CD1c-positive myeloid dendritic cell (primary cell): Measurements from ENCODE around the gene ZBTB7A.

Experiments
- DNase-seq: peaks from one replicate; pipeline ENCODE4 v3.0.0-alpha.2; 2016; ENCODE audit errors: extremely low spot score

The ZBTB7A gene

DNA sequence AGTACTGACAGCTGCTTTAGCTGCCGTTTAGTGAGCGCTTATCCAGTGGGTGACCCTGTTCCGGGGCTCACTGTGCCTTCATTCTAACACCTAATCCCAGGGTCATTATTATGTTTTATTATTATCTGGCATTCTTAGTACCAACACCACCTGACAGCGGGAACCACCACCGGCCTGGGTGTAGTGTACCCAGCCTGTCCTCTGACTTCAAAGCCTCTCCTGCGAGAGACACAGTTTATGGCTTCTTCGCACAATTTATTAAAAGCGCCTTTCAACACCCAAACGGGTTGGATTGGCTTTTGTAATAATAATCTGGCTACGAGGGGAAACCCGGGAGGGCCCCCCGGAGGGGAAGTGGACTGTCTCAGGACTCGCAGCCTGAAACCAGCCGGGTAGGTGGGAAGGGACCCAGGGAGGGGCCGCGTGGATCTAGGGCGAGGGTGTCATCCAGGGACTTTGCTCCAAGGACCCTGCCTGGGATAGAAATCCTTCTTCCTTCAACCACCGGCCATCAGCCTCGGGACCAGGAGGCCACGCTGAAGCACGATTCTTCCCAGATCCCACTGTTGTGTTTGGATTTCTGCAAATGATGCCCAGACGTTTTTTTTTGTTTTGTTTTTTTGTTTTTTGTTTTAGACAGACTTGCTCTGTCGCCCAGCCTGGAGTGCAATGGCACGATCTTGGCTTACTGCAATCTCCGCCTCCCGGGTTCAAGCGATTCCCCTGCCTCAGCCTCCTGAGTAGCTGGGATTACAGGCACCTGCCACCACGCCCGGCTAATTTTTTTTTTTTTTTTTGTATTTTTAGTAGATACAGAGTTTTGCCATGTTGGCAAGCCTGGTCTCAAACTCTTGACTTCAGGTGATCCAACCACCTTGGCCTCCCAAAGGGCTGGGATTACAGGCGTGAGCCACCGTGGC lies 1.6 kb upstream of the ZBTB7A start:
- peak; percentile 72 for DNase-seq

DNA sequence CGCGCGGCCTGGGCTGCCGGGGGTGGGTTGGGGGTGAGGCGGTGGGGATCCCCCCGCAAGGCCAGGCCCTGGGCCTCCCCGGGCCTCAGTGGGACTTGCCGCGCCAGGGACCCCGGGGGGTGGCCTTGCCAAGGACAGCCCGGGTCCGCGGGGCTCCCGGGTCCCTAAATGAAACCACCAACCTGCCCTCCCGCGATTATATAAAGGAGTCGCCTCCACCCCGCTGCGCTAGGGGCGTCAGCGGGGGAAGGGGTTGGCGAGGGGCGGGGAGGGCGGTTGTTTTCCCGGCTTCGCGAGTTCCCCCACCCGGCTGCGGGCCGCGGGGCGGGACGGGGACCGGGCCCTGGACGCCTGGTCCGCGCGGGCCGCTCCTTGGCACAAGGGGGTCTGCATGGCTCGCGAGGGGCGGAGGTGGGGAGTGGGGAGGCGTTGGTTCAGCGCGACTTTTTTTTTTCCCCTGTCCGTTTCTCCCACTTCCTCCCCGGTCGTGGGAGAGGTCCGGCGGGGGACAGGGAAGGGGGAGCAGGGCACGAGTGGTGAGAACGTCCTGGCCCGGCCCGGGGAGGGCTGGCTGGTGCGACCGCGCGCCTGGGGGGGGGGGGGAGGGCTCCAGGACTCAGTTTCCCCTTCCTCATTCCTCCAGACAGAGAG lies 822 bp upstream of the ZBTB7A start:
- peak; percentile 53 for DNase-seq

DNA sequence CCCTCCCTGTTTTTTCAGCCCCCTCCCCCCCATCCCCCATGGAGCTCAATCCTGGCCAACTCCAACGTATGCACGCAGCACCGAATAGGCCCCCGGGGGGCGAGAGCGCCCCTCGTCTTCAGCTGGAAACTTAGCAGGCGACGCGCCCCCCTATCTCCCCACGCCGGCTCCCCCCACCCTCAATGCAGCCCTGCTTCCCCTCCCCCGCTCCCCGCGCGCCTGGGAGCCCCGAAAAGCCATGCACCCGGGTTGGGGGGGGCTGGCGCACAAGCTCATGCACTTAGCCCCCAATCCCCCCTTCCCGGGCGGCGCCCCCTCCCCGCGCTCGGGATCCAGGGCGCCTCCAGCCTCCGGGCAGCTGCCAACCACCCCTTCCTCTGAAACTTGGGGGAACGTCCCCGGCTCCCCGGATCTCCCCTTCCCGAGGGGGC lies 508 bp downstream of the ZBTB7A start:
- DNase-seq: no peak

DNA sequence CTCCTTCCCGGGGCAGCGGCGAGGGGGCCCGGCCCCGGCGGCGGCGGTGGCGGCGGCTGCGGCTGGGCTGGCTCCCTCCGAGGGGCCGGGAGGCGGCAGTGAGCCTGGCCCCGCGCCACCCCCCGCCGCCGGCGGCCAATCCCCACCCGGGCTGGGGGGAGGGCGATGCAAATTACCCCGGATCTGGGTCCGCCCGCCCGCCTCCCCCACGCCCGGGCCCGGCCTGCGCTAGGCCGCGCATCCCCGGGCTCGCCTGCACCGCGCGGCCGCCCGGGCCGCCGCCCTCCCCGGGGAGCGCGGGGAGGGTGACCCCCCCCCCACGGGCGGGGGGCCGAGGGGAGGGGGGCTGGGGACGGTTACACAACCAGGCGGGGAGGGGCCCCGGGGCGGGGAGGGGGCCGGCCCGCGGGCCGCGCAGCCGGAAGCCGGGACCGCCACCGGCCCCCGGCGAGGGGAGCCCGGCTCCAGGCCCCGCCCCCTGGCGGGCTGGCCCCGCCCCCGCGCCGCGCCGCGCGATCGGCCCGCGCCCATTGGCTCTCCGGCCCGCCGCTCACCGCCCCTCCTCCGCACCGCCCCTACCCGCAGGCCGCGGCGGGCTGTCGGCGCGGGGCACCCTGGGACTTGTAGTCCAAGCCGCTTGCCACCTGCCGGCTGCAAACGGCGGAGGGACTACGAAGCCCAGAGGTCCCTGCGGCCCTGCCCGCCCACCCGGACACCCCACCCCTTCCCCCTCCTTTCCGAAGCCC lies 1.1 kb downstream of the ZBTB7A start:
- DNase-seq: peak; percentile 98

DNA sequence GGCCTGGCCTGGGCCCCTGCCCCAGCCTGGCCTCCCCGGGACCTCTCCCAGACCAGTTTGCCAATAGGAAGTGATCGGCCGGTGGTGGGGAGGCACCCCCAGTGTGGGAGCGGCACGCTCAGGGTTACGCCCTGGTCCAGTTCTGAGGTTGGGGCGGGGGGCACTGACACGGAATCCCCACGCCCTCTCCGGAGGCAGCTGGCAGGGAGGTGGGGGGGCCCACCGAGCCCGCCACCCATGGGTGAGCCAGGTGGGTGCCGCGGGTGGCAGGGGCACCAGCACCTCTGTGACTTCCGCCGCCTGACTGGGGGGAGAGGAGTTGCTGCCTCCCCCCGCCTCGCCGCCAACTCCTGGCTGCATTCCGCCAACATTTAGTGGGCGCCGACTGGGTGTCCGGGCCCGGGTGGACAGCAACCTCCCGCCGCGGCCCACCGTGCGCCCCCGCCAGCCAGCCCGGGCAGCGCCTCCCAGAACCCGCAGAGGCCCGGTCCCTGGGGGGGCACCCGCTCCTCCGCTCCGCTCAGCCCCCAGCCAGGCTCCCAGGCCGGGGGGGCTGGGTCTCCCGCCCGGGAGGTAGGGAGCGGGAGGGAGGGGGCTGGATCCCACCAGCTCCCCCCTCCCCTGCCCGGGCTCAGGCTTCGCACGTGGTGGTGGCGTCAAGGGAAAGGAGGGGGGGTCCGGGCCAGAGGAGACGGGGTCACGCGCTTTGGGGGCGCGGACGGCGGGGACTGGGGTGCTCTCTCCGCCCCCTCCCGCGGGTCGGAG lies 2.0 kb downstream of the ZBTB7A start:
- peak; percentile 45 for DNase-seq

DNA sequence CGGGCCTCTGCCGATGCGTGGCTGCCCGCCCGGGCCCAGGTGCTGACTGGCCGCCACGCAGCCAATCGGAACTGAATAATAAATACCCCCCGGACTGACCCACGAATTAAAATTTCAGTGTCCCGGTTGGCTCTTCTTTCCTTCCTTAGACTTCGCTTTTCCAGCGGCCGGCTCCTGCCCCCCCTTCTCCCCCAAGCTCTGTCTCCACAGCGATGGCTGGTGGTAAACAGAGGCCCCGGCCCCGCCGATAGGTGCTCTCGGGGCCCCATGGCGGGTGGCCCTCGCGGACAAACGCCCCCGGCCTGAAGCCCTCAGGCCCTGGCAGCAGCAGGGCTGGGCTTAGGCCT lies 2.6 kb downstream of the ZBTB7A start:
- no peak for DNase-seq

DNA sequence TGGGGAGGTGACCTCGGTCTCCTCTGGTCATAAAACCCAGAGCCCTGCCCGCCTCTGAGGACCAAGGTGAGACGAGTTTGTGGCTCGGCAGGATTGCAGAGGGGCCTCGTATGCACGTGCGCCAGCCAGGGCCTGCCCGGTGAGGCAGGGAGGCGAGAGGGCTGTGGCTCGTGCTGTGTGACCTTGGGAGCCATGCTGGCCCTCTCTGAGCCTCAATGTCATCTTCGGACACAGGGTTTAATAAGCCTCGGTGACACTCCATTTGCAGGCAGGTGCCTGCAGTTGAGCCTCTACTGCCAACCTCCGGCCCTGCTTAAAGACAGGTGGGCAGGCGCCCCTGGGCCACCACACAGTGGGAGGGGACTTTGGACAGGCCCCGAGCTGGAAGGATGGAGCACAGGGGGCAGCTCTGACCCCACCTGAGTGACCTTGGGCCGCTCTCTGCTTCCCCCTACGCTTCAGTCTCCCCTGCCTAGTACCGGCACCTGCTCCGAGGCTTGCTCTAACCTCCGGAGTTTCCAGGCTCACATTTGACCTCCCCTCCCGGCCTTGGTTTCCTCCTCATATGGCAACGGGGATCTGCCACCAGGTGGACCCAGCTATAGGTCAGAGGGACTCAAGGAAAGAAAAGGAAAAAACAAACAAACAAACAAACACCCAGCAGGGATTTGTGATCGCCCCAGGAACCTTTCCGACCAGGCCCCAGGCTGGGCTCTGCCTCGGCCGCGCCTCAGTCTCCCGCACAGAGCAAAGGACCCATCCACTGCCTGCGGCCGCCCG lies 3.1 kb downstream of the ZBTB7A start:
- DNase-seq: no peak

DNA sequence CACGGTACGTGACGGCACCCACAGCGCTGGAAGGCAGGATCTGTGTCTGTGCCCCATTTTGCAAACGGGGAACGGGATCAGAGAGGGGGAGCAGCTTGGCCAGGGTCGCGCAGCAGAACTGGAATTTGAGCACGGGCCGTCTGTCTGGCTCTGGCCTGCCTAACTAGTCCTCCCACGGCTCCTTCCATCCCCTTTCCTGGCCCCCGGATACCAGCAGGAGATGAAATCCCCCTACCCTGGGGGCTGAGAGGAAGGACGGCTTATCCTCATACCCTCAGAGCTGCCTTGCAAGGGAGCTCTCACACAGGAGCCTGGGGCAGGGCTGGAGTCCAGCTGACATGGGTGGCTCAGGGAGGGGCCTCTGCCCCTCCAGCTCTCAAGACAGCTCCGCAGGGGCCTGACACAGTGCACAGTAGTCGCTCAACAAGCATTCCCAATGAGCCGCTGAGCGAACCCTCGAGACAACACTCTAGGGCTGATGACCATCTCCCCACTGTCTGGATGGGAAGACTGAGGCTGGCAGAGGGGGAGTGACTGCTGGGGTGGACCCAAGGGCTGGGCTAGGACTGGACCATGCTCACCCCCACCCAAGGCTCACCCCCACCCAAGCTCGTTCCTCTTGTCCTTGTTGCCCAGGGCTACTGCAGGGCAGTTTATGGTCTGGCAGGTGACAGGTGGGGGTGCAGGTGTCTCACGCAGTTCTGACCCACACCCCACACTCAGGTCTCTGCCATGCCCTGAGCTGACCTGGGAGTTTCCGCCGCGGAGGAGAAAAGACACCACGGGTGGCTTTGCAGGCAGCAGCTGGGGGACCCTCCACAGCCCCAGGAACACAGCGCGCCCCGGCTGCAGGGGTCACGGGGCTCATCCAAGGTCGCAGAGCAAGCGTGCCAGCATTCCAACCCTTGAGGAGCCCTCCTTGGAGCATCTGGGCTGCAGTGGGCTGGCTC lies 4.0 kb downstream of the ZBTB7A start:
- DNase-seq: no peak

DNA sequence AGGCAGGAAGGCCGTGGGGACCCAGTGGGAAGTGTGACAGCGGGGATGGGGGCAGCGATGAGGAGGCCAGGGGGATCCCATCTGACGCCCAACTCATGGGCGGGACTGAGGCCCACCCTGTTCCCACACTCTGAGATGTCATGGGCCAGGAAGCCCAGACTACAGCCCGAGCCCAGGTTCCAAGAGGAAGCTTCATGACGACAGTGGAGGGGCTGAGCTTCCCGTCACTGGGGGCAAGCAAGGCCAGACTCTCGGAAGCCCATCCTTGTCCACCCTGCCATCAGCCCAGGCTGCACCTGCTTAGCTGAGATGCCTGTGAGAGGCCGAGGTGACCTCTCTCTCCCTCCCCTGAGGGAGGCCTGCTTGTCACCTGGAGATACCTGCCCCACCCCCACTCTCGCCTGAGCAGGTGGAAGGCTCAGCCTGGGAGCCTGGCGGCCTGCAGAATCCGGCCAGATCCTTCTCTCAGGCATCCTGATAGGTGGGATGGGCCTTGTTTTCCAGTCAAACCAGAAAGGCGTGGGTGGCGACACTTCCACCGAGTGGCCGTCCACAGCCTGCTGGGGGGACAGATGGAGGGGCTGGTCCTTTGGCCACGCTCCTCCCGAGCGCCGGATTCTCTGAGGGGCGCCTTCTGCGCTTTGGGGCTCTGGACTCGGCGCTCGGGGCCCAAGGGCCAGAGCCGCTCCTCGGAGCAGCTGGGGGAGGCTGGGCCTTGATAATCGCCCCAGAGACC lies 4.8 kb downstream of the ZBTB7A start:
- DNase-seq: no peak

DNA sequence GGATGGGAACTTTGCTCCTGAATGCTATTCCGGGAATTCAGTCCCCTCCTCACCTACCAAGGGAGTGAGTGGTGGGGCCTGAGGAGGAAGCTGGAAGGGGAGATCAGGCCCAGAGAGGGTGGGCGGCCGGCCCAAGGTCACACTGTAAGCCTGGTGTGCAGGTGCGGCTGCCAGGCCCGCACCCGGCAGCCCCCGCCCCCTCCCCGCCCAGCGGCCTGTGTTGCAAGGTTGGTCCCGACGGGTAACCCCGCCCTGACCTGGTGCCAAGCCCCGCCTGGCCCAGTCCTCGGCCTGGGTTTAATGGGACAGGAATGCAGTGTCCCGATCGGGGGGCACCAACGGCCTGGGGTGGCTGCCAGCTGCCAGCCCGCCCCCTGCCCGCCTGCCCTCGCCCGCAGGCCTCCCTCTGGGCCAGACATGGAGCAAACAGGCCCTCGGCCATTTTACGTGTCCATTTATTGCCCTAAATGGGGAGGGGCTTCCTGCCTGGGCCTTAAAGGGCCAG lies 5.5 kb downstream of the ZBTB7A start:
- DNase-seq: peak; percentile 31

DNA sequence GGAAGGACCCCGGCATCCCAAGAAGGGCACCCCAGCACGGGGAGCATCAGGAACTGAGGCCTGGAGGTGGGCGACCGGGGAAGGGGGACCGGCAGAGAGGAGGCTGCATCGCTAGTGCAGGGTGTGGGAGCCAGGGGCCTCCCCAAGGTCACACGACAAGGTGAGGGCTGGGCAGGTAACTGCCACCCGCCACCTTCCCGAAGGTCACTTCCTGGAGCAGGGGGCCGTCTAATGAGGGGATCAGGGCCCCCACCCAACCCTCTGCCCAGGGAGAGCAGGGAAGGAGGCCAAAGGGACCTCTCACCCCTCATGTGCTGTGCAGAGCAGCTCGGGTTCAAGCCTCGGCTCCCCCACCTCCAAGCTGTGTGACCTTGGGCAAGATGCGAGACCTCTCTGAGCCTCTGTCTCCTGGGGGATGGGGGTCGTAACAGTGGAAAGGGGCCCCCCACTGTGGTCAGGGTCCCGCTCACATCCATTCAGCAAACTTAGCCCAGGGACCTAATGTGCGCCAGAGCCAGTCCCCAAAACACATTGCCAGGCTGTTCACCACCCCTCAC lies 6.0 kb downstream of the ZBTB7A start:
- no peak for DNase-seq

DNA sequence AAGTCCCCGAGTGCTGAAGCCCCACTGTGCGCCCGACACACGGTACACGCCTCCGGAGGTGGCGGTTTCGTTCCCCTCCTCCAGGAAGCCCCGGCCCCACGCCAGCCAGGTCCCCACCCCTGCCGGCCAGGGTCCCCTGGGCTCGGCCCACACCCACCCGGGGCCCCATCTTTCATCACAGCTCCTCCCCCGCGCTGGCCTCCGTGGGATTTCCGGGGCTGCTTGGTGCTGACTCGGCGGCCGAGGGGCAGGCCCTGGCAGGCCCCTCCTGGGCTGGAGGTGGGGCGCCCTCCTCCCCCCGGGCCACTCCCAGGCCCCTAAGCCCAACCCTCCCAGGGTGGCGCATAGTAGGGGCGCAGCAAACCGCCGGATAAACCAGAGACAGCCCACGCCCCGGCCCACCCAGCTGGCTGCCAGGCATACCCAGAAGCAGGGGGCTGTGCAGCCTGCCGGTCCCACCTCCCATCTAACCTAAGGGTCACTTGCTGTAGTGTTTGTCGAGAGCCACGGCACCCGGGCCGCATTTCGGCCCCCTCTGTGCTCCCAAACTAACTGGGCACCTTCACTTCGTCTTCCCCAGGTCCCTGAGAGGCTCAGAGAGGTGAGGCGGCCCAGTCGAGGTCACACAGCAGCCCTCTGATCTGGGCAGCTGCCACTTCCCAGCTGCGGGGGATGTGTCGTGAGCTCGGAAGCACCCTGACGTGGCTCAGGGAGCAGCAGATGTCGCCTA lies 6.6 kb downstream of the ZBTB7A start:
- DNase-seq: peak; percentile 59

DNA sequence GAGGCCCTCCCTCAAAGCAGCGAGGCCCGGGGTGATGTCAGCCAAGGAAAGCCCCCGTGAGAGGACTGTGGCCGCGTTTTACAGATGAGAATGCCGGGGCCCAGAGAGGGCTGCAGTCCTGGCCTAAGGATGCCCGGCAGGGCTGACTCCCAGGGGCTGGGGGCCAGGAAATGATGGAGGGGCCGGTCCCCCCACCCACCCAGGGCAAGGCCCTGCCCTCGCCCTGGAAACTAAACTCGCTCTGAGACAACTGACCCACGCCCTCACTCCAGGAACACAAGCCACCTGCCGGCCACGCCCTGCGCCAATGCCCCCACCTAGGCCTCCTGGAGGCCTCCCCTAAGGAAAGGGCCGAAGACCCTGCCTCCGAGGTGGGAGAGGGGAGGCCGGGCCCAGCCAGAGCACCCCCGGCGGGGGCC lies 7.2 kb downstream of the ZBTB7A start:
- no peak for DNase-seq

DNA sequence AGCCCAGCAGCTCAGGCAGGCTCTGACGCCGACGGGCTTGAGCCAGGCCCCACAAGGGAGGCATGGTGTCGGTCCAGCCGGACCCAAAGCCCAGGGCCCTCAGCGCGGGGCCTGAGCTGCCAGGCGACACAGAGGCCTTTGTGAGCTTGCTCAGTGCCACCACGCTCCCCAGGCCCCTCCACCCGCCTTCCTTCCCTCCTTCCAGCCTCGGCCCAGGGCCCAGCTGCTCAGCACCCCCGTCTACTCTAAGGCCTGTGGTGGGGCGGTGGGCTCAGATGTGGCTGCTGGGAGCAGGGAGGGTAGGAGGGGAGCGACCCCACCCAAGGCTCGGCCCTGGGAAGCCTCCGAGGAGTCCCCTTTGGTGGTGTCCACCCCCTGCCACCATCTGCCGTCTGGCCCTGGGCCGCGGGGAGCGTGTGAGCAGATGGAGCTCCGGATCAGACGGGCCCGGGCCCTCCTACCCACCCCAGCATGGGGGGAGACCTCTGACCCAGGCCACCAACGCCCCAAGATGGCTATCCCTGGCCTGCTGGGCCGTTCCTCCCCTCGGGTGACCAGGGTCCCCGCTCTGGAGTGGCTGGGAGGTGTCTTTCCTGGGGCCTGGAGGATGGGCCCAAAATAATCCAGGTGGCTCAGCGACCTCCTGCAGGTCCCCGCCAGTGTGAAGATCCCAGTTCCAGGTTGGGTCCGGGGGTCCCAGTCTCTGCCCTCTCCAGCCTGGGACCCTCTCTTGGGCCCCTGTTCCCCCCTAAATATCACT lies 7.8 kb downstream of the ZBTB7A start:
- no peak for DNase-seq

DNA sequence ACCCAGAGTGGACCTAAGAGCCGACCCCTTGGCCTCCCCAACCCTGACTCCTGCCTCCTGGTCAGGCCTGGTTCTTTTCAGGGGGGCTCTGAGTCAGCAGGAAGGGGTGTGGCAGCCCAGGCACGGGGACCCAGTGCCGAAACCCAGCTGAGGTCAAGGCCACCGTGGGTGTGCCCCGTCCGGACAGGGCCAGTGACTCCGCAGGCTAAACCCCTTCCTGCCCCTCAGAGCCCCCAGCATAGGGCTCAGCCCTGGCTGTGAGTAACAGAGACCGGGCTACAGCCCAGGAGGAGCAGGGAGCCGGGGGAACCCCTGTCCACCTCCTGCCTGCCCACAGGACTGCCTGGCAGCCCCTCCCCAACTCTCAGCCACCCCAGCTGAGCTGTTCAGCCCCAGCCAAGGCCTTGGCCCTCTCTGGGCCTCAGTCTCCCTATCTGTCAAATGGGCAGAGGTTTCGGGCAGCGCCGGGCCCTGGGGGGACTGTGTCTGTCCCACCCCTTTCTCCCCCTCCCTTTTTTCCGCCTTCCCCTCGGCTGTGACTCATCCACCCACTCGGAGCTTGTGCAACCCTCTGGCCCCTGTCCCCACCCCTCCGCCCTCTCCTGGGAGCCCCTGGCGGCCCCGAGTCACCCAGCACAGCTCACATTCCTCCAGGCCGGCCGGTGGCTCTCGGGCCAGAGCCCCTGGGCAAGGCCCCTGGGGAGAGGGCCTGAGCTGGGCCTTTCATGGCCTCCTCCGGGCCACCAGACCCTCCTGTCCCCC lies 8.6 kb downstream of the ZBTB7A start:
- peak; percentile 89 for DNase-seq

DNA sequence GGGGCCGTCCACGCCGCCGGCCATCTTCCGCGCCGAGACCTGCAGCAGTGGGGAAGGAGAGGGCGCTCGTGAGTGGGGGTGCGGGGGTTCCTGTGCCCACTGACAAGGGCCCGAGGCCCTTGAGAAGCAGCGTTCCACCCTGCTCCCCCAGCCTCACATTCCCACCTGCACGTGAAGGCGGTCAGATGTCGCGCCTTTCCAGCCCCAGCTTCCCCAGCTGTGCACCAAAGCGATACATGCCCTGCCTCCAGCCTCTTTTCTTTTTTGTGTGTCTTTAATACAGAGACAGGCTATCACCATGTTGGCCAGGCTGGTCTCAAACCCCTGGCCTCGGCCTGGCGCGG lies 11.5 kb downstream of the ZBTB7A start:
- DNase-seq: no peak
